K562 (cell line): Measurements from ENCODE around the gene SUPT20HL1.

Source experiments
- CTCF ChIP-seq, 3 experiments: IDR thresholded peaks in 2 of 3; conservative IDR thresholded peaks in 1 of 3; 2 replicates each; pipeline ENCODE4 v1.5.1; 2011 to 2012; ENCODE audit warnings: low read length in 3 of 3, mild to moderate bottlenecking in 3 of 3, control low read depth in 2 of 3, improper control_type of control experiment in 1 of 3, inconsistent platforms in 1 of 3, low read depth in 1 of 3, mixed read lengths in 1 of 3, moderate library complexity in 1 of 3; ENCODE audit not compliant: insufficient read depth in 2 of 3
- EGR1 ChIP-seq: fragments of 450-650 bp; conservative IDR thresholded peaks from 2 replicates; pipeline ENCODE4 v1.6.1; 2017; ENCODE audit warnings: mild to moderate bottlenecking
- ELK1 ChIP-seq: sonication (generic); formaldehyde crosslinking; IDR thresholded peaks from 2 replicates; pipeline ENCODE4 v1.8.1; 2022; ENCODE audit warnings: missing genetic modification reagents
- GMEB1 ChIP-seq: fragments of 250-450 bp; sonication (Bioruptor Pico); IDR thresholded peaks from 2 replicates; pipeline ENCODE4 v1.4.0; 2020; ENCODE audit warnings: mild to moderate bottlenecking
- HNRNPUL1 ChIP-seq: fragments of 200-400 bp; formaldehyde crosslinking; IDR thresholded peaks from 2 replicates; pipeline ENCODE4 v1.6.1; 2017; ENCODE audit warnings: low read length
- KAT2B ChIP-seq: IDR thresholded peaks from one replicate; pipeline ENCODE4 v1.6.1; 2012; ENCODE audit warnings: low read depth, mild to moderate bottlenecking, control low read depth, inconsistent platforms, low read length, moderate library complexity
- MAX ChIP-seq: sonication (generic); formaldehyde crosslinking; IDR thresholded peaks from 2 replicates; pipeline ENCODE4 v1.9.0; 2022; ENCODE audit warnings: mild to moderate bottlenecking, missing genetic modification reagents
- POLR2AphosphoS5 ChIP-seq: IDR thresholded peaks from 2 replicates; pipeline ENCODE4 v1.6.1; 2011; ENCODE audit warnings: mild to moderate bottlenecking, low read depth, low read length, moderate library complexity; ENCODE audit not compliant: control insufficient read depth, insufficient read depth
- SMAD2 ChIP-seq: fragments of 150-350 bp; IDR thresholded peaks from 2 replicates; pipeline ENCODE4 v1.6.1; 2014; ENCODE audit warnings: low read depth, mild to moderate bottlenecking, low read length
- TAF1 ChIP-seq: IDR thresholded peaks from 2 replicates; pipeline ENCODE4 v1.6.1; 2011; ENCODE audit warnings: mild to moderate bottlenecking, low read length, moderate library complexity; ENCODE audit not compliant: insufficient read depth, control insufficient read depth, severe bottlenecking; ENCODE audit errors: extremely low read depth
- TAF7 ChIP-seq: fragments of 450-650 bp; IDR thresholded peaks from 2 replicates; pipeline ENCODE4 v1.6.1; 2016; ENCODE audit warnings: missing genetic modification characterization, missing compliant biosample characterization
- TAF9B ChIP-seq: fragments of 450-650 bp; IDR thresholded peaks from 2 replicates; pipeline ENCODE4 v1.6.1; 2018; ENCODE audit warnings: mild to moderate bottlenecking; ENCODE audit not compliant: partially characterized antibody
- ZFP36 ChIP-seq: fragments of 150-350 bp; IDR thresholded peaks from 2 replicates; pipeline ENCODE4 v1.6.1; 2018; ENCODE audit warnings: low read length, low read depth; ENCODE audit not compliant: partially characterized antibody
- ZZZ3 ChIP-seq: fragments of 450-650 bp; IDR thresholded peaks from 2 replicates; pipeline ENCODE4 v1.6.1; 2016; ENCODE audit warnings: antibody characterized with exemption, mild to moderate bottlenecking, moderate library complexity

- TF ChIP-seq CTCF (IDR thresholded peaks at IDR 0.05 in 2 of 3, conservative IDR thresholded peaks at IDR 0.05 in 1 of 3; ENCODE audit: insufficient read depth in 2 of 3, low read depth in 1 of 3, low read length in 3 of 3) (no peak), ZZZ3 (no peak), TAF1 (no peak), POLR2AphosphoS5 (no peak), ELK1 (no peak), KAT2B (no peak), SMAD2 (no peak), TAF9B (no peak), HNRNPUL1 (no peak), GMEB1 (no peak), TAF7 (tag) (no peak), EGR1 (no peak), MAX (no peak), ZFP36 (no peak)
Observed at GRCh38 chrX:24396236-24396930, 35.9 kb downstream of the SUPT20HL1 start.
